Measurements from ENCODE around the gene PMEL.

GRCh38 chr12:55929306-55929791 lies 36.5 kb downstream of the PMEL start:
- no peak for TF ChIP-seq CTCF (IDR thresholded peaks at IDR 0.05 in 4 of 5, conservative IDR thresholded peaks at IDR 0.05 in 1 of 5)
- TF ChIP-seq POLR2A (IDR thresholded peaks at IDR 0.05), result no peak

Data from gastrocnemius medialis (tissue), 4 donors.